Measurements from ENCODE around the gene SIGLEC12.

SIGLEC12 gene

DNA sequence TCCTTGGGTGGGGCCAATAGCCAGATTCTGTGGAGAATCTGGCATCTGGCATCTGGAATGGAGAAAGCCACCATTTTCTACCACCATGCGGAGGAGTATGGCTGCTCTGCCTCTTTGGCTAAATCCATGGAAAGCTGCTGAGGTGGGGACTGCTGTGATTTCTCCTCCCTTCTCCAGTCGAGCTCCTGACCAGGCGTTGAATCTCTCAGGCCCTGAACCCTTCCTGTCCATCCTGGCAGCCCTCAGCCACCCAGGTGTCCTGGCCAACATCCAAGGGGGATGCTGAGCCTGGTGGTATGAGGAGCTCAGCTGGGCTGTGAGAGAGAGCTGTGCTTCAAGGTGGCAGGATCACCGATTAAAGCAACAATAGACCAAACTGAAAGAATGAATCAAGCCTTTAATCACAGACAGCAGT is 47.3 kb upstream of the SIGLEC12 start:
- H3K79me1 ChIP-seq (ENCODE audit: low read depth, low read length): peaks cover 1% of the 10 kb centered on the region
- no peaks in the 10 kb centered on the region for H3K36me3 ChIP-seq (replicated peaks in 1 of 2; ENCODE audit: control insufficient read depth in 2 of 2, insufficient read depth in 2 of 2, low read length in 2 of 2)
- H2AK5ac ChIP-seq (ENCODE audit: low read depth, low read length): no peak overlapping the region
- peak overlapping the region in 1 of 2 donors; percentile 22 for H3K4me3 ChIP-seq (ENCODE audit: low read length in 2 of 2)
- H3K9me3 ChIP-seq (replicated peaks in 1 of 2; ENCODE audit: control insufficient read depth in 2 of 2, insufficient read depth in 1 of 2, low read depth in 1 of 2, low read length in 2 of 2): peaks cover 0 to 14% of the 10 kb centered on the region in 2 donors
- H3K4ac ChIP-seq (ENCODE audit: low read length): no peak overlapping the region
- no peak overlapping the region for H3K4me2 ChIP-seq (ENCODE audit: insufficient read depth, low read length, poor library complexity, severe bottlenecking)
- no peak overlapping the region for H3K18ac ChIP-seq (ENCODE audit: low read length)
- no peak overlapping the region for H3K9ac ChIP-seq (ENCODE audit: low read depth, low read length, poor library complexity)
- H2BK12ac ChIP-seq (ENCODE audit: low read length): no peak overlapping the region
- H3K23ac ChIP-seq (ENCODE audit: low read depth, low read length, poor library complexity): no peak overlapping the region
- H2BK15ac ChIP-seq (ENCODE audit: low read length): no peak overlapping the region
- peaks cover 0 to 3% (median 0%) of the 10 kb centered on the region in 3 experiments for H3K27me3 ChIP-seq (ENCODE audit: control insufficient read depth in 3 of 3, insufficient read depth in 3 of 3, low read depth in 1 of 3, low read length in 3 of 3)
- H2BK120ac ChIP-seq (ENCODE audit: low read depth, low read length): no peak overlapping the region
- no peak overlapping the region for H2BK5ac ChIP-seq (ENCODE audit: low read length)
- no peak overlapping the region for H3K14ac ChIP-seq (ENCODE audit: low read length)
- H4K8ac ChIP-seq (ENCODE audit: low read depth, low read length): no peak overlapping the region
- DNase-seq (ENCODE audit: low spot score): no peak
- no peaks in the 10 kb centered on the region for H3K4me1 ChIP-seq (ENCODE audit: control insufficient read depth in 2 of 2, insufficient read depth in 1 of 2, low read depth in 1 of 2, low read length in 2 of 2)
- no peak overlapping the region for H4K91ac ChIP-seq (ENCODE audit: low read depth, low read length, poor library complexity)
- WGBS, 2 donors (ENCODE audit: extremely low coverage in 2 of 2, insufficient read length in 2 of 2, insufficient replicate concordance in 1 of 2): no CpG with 5 or more reads among the region's 4 CpGs
- H2AFZ ChIP-seq (ENCODE audit: low read length): no peak overlapping the region
- no peak overlapping the region for H3K27ac ChIP-seq (replicated peaks; ENCODE audit: low read length)

DNA sequence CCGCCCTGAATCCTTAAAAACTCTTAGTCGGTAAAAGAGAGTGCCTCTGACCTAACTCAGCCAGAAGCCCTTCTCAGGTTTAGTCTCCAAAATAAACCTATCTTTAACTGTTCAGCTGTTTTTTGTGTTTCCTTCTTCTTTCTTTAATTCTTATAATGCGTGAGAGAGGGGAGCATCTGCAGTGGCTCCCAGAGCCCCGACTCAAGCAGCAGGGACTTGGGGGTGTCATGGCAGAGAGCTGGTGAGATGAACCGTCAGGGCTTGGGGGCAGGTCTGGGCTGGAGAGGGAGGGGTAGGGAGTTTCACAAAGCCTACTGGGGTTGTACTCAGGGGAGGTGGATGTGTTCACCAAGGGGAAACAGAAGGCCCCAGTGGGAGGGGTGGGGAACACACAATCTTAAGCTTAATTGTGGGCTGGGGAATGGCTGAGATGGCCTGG is 46.6 kb upstream of the SIGLEC12 start:
- Histone ChIP-seq H3K36me3 (replicated peaks in 1 of 2; ENCODE audit: control insufficient read depth in 2 of 2, insufficient read depth in 2 of 2, low read length in 2 of 2) (no peaks in the 10 kb centered on the region), H4K91ac (ENCODE audit: low read depth, low read length, poor library complexity) (no peak overlapping the region), H3K79me1 (ENCODE audit: low read depth, low read length) (peaks cover 1% of the 10 kb centered on the region), H2AFZ (ENCODE audit: low read length) (no peak overlapping the region), H3K9ac (ENCODE audit: low read depth, low read length, poor library complexity) (no peak overlapping the region), H2BK12ac (ENCODE audit: low read length) (no peak overlapping the region), H2BK5ac (ENCODE audit: low read length) (no peak overlapping the region), H3K9me3 (replicated peaks in 1 of 2; ENCODE audit: control insufficient read depth in 2 of 2, insufficient read depth in 1 of 2, low read depth in 1 of 2, low read length in 2 of 2) (peaks cover 0 to 15% of the 10 kb centered on the region in 2 donors), H3K4me2 (ENCODE audit: insufficient read depth, low read length, poor library complexity, severe bottlenecking) (no peak overlapping the region), H3K27ac (replicated peaks; ENCODE audit: low read length) (no peak overlapping the region), H3K4ac (ENCODE audit: low read length) (no peak overlapping the region), H2BK15ac (ENCODE audit: low read length) (no peak overlapping the region), H2BK120ac (ENCODE audit: low read depth, low read length) (no peak overlapping the region), H3K4me1 (ENCODE audit: control insufficient read depth in 2 of 2, insufficient read depth in 1 of 2, low read depth in 1 of 2, low read length in 2 of 2) (no peaks in the 10 kb centered on the region), H3K18ac (ENCODE audit: low read length) (no peak overlapping the region), H4K8ac (ENCODE audit: low read depth, low read length) (no peak overlapping the region), H3K4me3 (ENCODE audit: low read length in 2 of 2) (no peak overlapping the region), H3K27me3 (ENCODE audit: control insufficient read depth in 3 of 3, insufficient read depth in 3 of 3, low read depth in 1 of 3, low read length in 3 of 3) (peaks cover 0 to 3% (median 0%) of the 10 kb centered on the region in 3 experiments), H3K23ac (ENCODE audit: low read depth, low read length, poor library complexity) (no peak overlapping the region), H2AK5ac (ENCODE audit: low read depth, low read length) (no peak overlapping the region), H3K14ac (ENCODE audit: low read length) (no peak overlapping the region)
- DNase-seq (ENCODE audit: low spot score): no peak
- no CpG with 5 or more reads among the region's 5 CpGs for WGBS, 2 donors (ENCODE audit: extremely low coverage in 2 of 2, insufficient read length in 2 of 2, insufficient replicate concordance in 1 of 2)

DNA sequence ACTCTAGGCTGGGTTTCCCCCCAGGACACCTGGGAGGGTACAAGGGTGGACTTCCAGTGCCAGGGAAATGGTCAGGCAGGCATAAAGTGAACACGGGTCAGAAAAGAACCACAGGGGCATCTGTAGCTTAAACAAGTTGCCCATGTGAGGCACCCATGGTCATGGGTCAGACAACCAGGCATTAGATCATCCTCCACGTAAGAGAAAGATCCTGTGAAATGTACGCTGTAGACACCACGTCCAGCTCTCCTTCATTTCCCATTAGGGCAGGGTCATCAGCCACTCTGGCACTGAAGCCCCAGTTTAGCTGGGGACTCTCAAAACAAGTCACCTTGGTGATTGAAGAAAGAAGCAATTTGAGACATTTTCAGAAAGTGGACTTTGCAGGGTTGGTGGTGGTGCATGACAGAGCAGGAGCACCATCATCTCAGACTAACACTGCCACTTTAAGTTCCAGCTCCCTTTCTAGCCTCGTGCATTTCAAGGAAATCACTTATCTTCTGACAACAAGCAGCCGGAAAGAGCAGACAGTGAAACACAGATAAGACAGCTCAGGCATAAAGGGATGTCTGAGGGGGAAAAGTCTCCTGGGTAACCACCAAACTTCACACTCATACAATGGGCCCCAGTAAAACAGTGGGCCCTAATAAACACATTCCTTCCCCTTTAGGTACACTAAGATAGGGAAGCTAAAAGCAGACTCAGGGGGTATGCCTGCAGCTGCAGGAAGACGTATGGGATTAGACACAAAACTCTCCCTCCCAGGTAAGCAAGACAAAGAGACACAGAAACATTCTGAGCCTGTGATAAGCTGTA is 46.0 kb upstream of the SIGLEC12 start:
- Histone ChIP-seq H4K91ac (ENCODE audit: low read depth, low read length, poor library complexity) (no peak overlapping the region), H4K8ac (ENCODE audit: low read depth, low read length) (no peak overlapping the region), H3K36me3 (replicated peaks in 1 of 2; ENCODE audit: control insufficient read depth in 2 of 2, insufficient read depth in 2 of 2, low read length in 2 of 2) (no peaks in the 10 kb centered on the region), H2BK12ac (ENCODE audit: low read length) (no peak overlapping the region), H2AK5ac (ENCODE audit: low read depth, low read length) (no peak overlapping the region), H3K9ac (ENCODE audit: low read depth, low read length, poor library complexity) (no peak overlapping the region), H2BK120ac (ENCODE audit: low read depth, low read length) (no peak overlapping the region), H3K23ac (ENCODE audit: low read depth, low read length, poor library complexity) (no peak overlapping the region), H3K18ac (ENCODE audit: low read length) (no peak overlapping the region), H2AFZ (ENCODE audit: low read length) (no peak overlapping the region), H3K4ac (ENCODE audit: low read length) (no peak overlapping the region), H2BK15ac (ENCODE audit: low read length) (no peak overlapping the region), H3K79me1 (ENCODE audit: low read depth, low read length) (peaks cover 1% of the 10 kb centered on the region), H3K4me2 (ENCODE audit: insufficient read depth, low read length, poor library complexity, severe bottlenecking) (no peak overlapping the region), H2BK5ac (ENCODE audit: low read length) (no peak overlapping the region), H3K4me1 (ENCODE audit: control insufficient read depth in 2 of 2, insufficient read depth in 1 of 2, low read depth in 1 of 2, low read length in 2 of 2) (no peaks in the 10 kb centered on the region), H3K4me3 (ENCODE audit: low read length in 2 of 2) (no peak overlapping the region), H3K27me3 (ENCODE audit: control insufficient read depth in 3 of 3, insufficient read depth in 3 of 3, low read depth in 1 of 3, low read length in 3 of 3) (peaks cover 0 to 3% (median 0%) of the 10 kb centered on the region in 3 experiments), H3K14ac (ENCODE audit: low read length) (no peak overlapping the region), H3K27ac (replicated peaks; ENCODE audit: low read length) (no peak overlapping the region), H3K9me3 (replicated peaks in 1 of 2; ENCODE audit: control insufficient read depth in 2 of 2, insufficient read depth in 1 of 2, low read depth in 1 of 2, low read length in 2 of 2) (peaks cover 0 to 20% of the 10 kb centered on the region in 2 donors)
- DNase-seq (ENCODE audit: low spot score): no peak
- WGBS, 2 donors (ENCODE audit: extremely low coverage in 2 of 2, insufficient read length in 2 of 2, insufficient replicate concordance in 1 of 2): no CpG with 5 or more reads among the region's 7 CpGs

DNA sequence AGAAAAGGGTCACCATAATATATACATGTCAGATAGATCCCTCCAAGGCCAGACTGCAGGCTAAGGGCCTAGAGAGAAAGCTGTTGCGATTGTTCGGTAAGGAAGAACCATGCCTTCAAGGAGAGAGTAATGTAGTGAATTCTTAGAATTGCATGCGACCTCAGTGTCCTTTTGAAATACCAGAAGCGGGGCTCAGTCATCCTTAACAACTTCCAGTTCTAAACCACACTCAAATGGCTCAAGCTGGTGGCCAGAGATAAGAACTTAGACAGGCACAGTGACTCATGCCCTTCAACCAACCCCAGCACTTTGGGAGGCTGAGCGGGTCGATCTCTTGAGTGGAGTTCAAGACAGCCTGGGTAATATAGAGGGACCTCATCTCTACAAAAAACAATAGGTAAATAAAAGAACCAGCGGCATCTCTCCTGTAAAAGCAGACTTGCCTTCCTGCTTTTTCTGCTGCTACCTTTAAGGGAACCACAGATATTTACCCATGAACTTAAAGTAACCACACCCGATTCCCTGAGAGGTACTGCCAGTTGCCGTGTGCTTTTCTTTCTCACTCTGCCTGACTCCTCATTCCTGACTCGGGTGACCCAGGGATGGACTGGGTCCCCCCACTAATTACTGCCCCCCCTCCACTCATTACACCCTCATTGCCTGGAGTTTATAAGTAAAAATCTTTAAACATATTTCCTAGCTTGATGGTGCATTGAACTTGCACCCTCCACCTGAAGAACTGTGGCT is 45.2 kb upstream of the SIGLEC12 start:
- Histone ChIP-seq H3K18ac (ENCODE audit: low read length) (no peak overlapping the region), H3K79me1 (ENCODE audit: low read depth, low read length) (peaks cover 1% of the 10 kb centered on the region), H2BK15ac (ENCODE audit: low read length) (no peak overlapping the region), H3K4me1 (ENCODE audit: control insufficient read depth in 2 of 2, insufficient read depth in 1 of 2, low read depth in 1 of 2, low read length in 2 of 2) (no peaks in the 10 kb centered on the region), H3K23ac (ENCODE audit: low read depth, low read length, poor library complexity) (no peak overlapping the region), H4K91ac (ENCODE audit: low read depth, low read length, poor library complexity) (no peak overlapping the region), H2BK12ac (ENCODE audit: low read length) (no peak overlapping the region), H3K4me3 (ENCODE audit: low read length in 2 of 2) (no peak overlapping the region), H2AK5ac (ENCODE audit: low read depth, low read length) (no peak overlapping the region), H2BK120ac (ENCODE audit: low read depth, low read length) (no peak overlapping the region), H3K27ac (replicated peaks; ENCODE audit: low read length) (no peak overlapping the region), H3K4me2 (ENCODE audit: insufficient read depth, low read length, poor library complexity, severe bottlenecking) (no peak overlapping the region), H4K8ac (ENCODE audit: low read depth, low read length) (no peak overlapping the region), H3K27me3 (ENCODE audit: control insufficient read depth in 3 of 3, insufficient read depth in 3 of 3, low read depth in 1 of 3, low read length in 3 of 3) (peaks cover 0 to 4% (median 3%) of the 10 kb centered on the region in 3 experiments), H3K9ac (ENCODE audit: low read depth, low read length, poor library complexity) (no peak overlapping the region), H2BK5ac (ENCODE audit: low read length) (no peak overlapping the region), H3K9me3 (replicated peaks in 1 of 2; ENCODE audit: control insufficient read depth in 2 of 2, insufficient read depth in 1 of 2, low read depth in 1 of 2, low read length in 2 of 2) (peaks cover 0 to 20% of the 10 kb centered on the region in 2 donors), H3K14ac (ENCODE audit: low read length) (no peak overlapping the region), H3K4ac (ENCODE audit: low read length) (no peak overlapping the region), H3K36me3 (replicated peaks in 1 of 2; ENCODE audit: control insufficient read depth in 2 of 2, insufficient read depth in 2 of 2, low read length in 2 of 2) (no peaks in the 10 kb centered on the region), H2AFZ (ENCODE audit: low read length) (no peak overlapping the region)
- no peak for DNase-seq (ENCODE audit: low spot score)
- no CpG with 5 or more reads among the region's 10 CpGs for WGBS, 2 donors (ENCODE audit: extremely low coverage in 2 of 2, insufficient read length in 2 of 2, insufficient replicate concordance in 1 of 2)
